ENCODE data around the gene AP1B1.

DNA sequence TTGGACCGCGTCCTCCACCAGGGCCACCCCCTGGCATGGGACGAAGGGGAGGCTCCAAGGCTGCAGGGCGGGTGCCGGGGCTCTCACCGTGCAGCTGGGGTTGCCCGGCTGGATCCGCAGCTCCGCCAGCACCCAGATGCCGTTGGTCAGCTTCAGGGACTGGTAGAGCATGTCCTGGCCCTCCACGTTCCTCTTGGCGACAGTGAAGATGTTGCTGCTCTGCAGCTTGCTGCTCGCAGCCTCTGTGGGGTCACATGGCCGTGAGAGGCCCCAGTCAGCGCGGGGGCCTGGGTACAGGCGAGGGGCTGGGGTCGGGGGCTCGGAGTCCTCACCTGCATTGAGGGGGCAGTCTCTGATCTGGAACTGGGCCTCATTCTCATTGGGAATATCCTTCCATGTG lies 58.1 kb downstream of the AP1B1 start:
- TF ChIP-seq EZH2 (IDR thresholded peaks at IDR 0.05) (no peak), POLR2AphosphoS5 (IDR thresholded peaks at IDR 0.05; ENCODE audit: borderline replicate concordance, low read depth, low read length) (no peak)
